ENCODE results near the gene SLC7A1.
A peak's percentile ranks its signal among the peaks of the same experiment; 100 is the strongest.
"Not testable (repeated sequence)": the region's sequence is repeated elsewhere in the genome, so short reads cannot be mapped to it uniquely, and the experiment has no call there.

SLC7A1 gene

GRCh38 chr13:29595380-29596063, at the start of gene SLC7A1:
SLC7A1 (minus strand) TSS chr13:29595688; CDS start chr13:29536188, 59,500 bp downstream.
- peak; percentile 80 for DNase-seq (ENCODE audit: low read depth)

GRCh38 chr13:29640665-29641064, 45.2 kb upstream of the SLC7A1 start:
- no peak for DNase-seq (ENCODE audit: low read depth)

- not testable (repeated sequence) for DNase-seq (ENCODE audit: low read depth)
Measured at GRCh38 chr13:29636831-29637230, 41.3 kb upstream of the SLC7A1 start.

- DNase-seq (ENCODE audit: low read depth): no peak
Measured at GRCh38 chr13:29624997-29625396, 29.5 kb upstream of the SLC7A1 start.

GRCh38 chr13:29621841-29622240, 26.4 kb upstream of the SLC7A1 start:
- DNase-seq (ENCODE audit: low read depth): no peak

GRCh38 chr13:29621051-29621800, 25.7 kb upstream of the SLC7A1 start:
- no peak for DNase-seq (ENCODE audit: low read depth)

GRCh38 chr13:29619995-29620394, 24.5 kb upstream of the SLC7A1 start:
- DNase-seq (ENCODE audit: low read depth): no peak

GRCh38 chr13:29613101-29613500, 17.6 kb upstream of the SLC7A1 start:
- no peak for DNase-seq (ENCODE audit: low read depth)

- DNase-seq (ENCODE audit: low read depth): no peak
Measured at GRCh38 chr13:29607465-29607864, 12.0 kb upstream of the SLC7A1 start.

- no peak for DNase-seq (ENCODE audit: low read depth)
Measured at GRCh38 chr13:29605860-29606526, 10.5 kb upstream of the SLC7A1 start.

GRCh38 chr13:29598321-29598720, 2.8 kb upstream of the SLC7A1 start:
- DNase-seq (ENCODE audit: low read depth): no peak

- no peak for DNase-seq (ENCODE audit: low read depth)
Measured at GRCh38 chr13:29597706-29598105, 2.2 kb upstream of the SLC7A1 start.

GRCh38 chr13:29597246-29597645, 1.8 kb upstream of the SLC7A1 start:
- DNase-seq (ENCODE audit: low read depth): no peak

- no peak for DNase-seq (ENCODE audit: low read depth)
Measured at GRCh38 chr13:29596064-29596418, 553 bp upstream of the SLC7A1 start.

- peak; percentile 30 for DNase-seq (ENCODE audit: low read depth)
Measured at GRCh38 chr13:29594710-29595379, 643 bp downstream of the SLC7A1 start.

GRCh38 chr13:29594303-29594709, 1.2 kb downstream of the SLC7A1 start:
- DNase-seq (ENCODE audit: low read depth): no peak

GRCh38 chr13:29593605-29594297, 1.7 kb downstream of the SLC7A1 start:
- no peak for DNase-seq (ENCODE audit: low read depth)

- no peak for DNase-seq (ENCODE audit: low read depth)
Measured at GRCh38 chr13:29591310-29591709, 4.2 kb downstream of the SLC7A1 start.

- DNase-seq (ENCODE audit: low read depth): no peak
Measured at GRCh38 chr13:29589967-29590366, 5.5 kb downstream of the SLC7A1 start.

- no peak for DNase-seq (ENCODE audit: low read depth)
Measured at GRCh38 chr13:29589234-29589633, 6.3 kb downstream of the SLC7A1 start.

- no peak for DNase-seq (ENCODE audit: low read depth)
Measured at GRCh38 chr13:29587645-29588044, 7.8 kb downstream of the SLC7A1 start.
